Fibroblast of mammary gland (primary cell): ENCODE results near the gene PROSER3.

Experiments
- DNase-seq: peaks from one replicate; pipeline ENCODE4 v3.0.0-alpha.2; 2010; ENCODE audit warnings: low read depth
- H3K4me3 ChIP-seq: 2 replicates; pipeline ENCODE4 v1.5.1; 2011; ENCODE audit warnings: low read depth, mild to moderate bottlenecking, low read length, moderate library complexity; ENCODE audit not compliant: control insufficient read depth
- CTCF ChIP-seq: conservative IDR thresholded peaks from 2 replicates; pipeline ENCODE4 v1.5.1; 2011; ENCODE audit warnings: low read depth, low read length, inconsistent platforms; ENCODE audit not compliant: control insufficient read depth, insufficient read depth

The PROSER3 gene

GRCh38 chr19:35757749-35758608 lies at the start of gene PROSER3:
PROSER3 (plus strand) TSS chr19:35758176; CDS start chr19:35758216, 40 bp downstream.
- no peak for TF ChIP-seq CTCF
- peak; percentile 100 for DNase-seq
- peak within 1 kb of the TSS; percentile 84 for H3K4me3 ChIP-seq

GRCh38 chr19:35708391-35708790 lies 49.6 kb upstream of the PROSER3 start:
- no peak overlapping the region for H3K4me3 ChIP-seq

GRCh38 chr19:35710784-35711723 lies 46.9 kb upstream of the PROSER3 start:
- no peak overlapping the region for H3K4me3 ChIP-seq
- peak; percentile 13 for DNase-seq
- TF ChIP-seq CTCF, result no peak

More at GRCh38 chr19:35708391-35708790, 49.6 kb upstream of the PROSER3 start:
- no peak for TF ChIP-seq CTCF
- DNase-seq, result no peak

- H3K4me3 ChIP-seq, result no peak overlapping the region
- DNase-seq, result peak; percentile 22
- no peak for TF ChIP-seq CTCF
Observed at GRCh38 chr19:35712567-35713505, 45.1 kb upstream of the PROSER3 start.

- TF ChIP-seq CTCF, result no peak
- DNase-seq, result no peak
- H3K4me3 ChIP-seq, result no peak overlapping the region
Observed at GRCh38 chr19:35713506-35713850, 44.5 kb upstream of the PROSER3 start.
